Measurements from ENCODE around the gene FOXF2.

DNA sequence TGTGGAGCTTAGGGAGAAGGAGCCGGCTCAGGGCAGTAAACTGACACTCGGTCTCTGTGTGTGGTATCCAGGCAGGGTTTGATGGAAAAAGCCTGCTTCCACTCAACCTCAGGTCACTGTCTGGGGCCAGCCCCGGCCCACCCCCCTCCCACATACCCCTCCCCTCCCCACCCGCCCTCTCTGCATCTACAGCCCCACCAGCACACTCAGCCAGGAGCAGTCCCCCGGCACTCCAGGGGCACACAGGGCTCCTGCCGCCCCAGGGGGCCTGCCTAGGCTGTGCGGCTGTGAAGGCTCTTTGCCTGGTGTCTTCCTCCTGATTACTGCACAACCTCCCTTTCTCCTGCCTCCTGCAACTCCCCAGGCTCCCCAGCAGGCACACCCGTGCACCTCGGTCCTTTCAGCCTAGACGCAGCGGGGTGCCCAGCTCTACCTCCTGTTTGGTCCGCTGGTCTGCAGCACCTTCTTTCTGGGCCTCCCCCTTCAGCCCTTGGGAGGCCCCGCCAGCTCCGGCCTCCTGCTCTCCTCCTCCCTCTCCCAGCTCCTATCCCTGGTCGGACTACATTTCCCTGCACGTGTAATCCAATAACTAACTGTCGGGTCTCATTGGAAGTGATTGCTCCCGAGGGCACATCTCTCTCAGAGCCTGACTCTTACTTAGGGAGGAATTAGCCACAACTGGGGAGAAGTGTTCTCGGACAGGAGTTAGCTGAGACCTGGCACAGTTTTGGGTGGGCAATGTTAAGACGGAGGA is 1.3 kb upstream of the FOXF2 start:
- TF ChIP-seq, protein P1, sequence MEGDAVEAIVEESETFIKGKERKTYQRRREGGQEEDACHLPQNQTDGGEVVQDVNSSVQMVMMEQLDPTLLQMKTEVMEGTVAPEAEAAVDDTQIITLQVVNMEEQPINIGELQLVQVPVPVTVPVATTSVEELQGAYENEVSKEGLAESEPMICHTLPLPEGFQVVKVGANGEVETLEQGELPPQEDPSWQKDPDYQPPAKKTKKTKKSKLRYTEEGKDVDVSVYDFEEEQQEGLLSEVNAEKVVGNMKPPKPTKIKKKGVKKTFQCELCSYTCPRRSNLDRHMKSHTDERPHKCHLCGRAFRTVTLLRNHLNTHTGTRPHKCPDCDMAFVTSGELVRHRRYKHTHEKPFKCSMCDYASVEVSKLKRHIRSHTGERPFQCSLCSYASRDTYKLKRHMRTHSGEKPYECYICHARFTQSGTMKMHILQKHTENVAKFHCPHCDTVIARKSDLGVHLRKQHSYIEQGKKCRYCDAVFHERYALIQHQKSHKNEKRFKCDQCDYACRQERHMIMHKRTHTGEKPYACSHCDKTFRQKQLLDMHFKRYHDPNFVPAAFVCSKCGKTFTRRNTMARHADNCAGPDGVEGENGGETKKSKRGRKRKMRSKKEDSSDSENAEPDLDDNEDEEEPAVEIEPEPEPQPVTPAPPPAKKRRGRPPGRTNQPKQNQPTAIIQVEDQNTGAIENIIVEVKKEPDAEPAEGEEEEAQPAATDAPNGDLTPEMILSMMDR (IDR thresholded peaks at IDR 0.05): no peak
- no peak for TF ChIP-seq POLR2A (IDR thresholded peaks at IDR 0.05)

Data from prostate gland (tissue), 2 donors.